Heart right ventricle (tissue), 16 donors: ENCODE measurements around the gene TPD52L3. TPM values are rescaled to one million over a fixed set of nuclear protein-coding genes. Genes with fewer than 3 reads are reported as not detected.
A peak's percentile ranks its signal among the peaks of the same experiment; 100 is the strongest.

Source experiments
- ATAC-seq, 8 donors: fragments of 200-7000 bp; cut with Tn5 transposase; one replicate each; pipeline ENCODE4 v1.9.1; 2020; ENCODE audit warnings: mild to moderate bottlenecking in 8 of 8, moderate library complexity in 8 of 8, moderate number of reproducible peaks in 1 of 8
- DNase-seq, 2 donors: peaks; one replicate each; pipeline ENCODE4 v3.0.0-alpha.2; 2020
- H3K27ac ChIP-seq, 10 donors: fragments of 200-600 bp; sonication (generic) in 2 of 10; one replicate each; pipeline versions ENCODE4 v1.5.0 to v1.8.0; 2020 to 2022; ENCODE audit warnings: mild to moderate bottlenecking in 3 of 10
- H3K27me3 ChIP-seq, 7 donors: fragments of 200-600 bp; one replicate each; pipeline ENCODE4 v1.8.0; 2021 to 2022; ENCODE audit warnings: mild to moderate bottlenecking in 2 of 7
- H3K36me3 ChIP-seq, 9 donors: fragments of 200-600 bp; sonication (generic) in 1 of 9; one replicate each; pipeline versions ENCODE4 v1.5.0 to v1.8.0; 2020 to 2022; ENCODE audit warnings: mild to moderate bottlenecking in 2 of 9
- H3K4me1 ChIP-seq, 9 donors: fragments of 200-600 bp; sonication (generic) in 1 of 9; one replicate each; pipeline versions ENCODE4 v1.5.0 to v1.8.0; 2020 to 2022; ENCODE audit warnings: mild to moderate bottlenecking in 4 of 9
- H3K4me3 ChIP-seq, 10 donors: fragments of 200-600 bp; sonication (generic) in 2 of 10; one replicate each; pipeline versions ENCODE4 v1.5.0 to v1.8.0; 2020 to 2022; ENCODE audit warnings: mild to moderate bottlenecking in 7 of 10, moderate library complexity in 2 of 10
- H3K9me3 ChIP-seq, 11 donors: fragments of 200-600 bp in 10 of 11; sonication (generic) in 2 of 11; one replicate each; pipeline versions ENCODE4 v1.5.0 to v1.8.0; 2013 to 2022; ENCODE audit warnings: mild to moderate bottlenecking in 2 of 11, control low read depth in 1 of 11, moderate library complexity in 1 of 11
- WGBS, 2 donors: extraction: QIAGEN DNeasy Blood & Tissue Kit; methylation state at CpG; one replicate each; pipeline ENCODE4 v1.1.7; 2013; ENCODE audit warnings: inconsistent platforms in 1 of 2; 5-methylcytosine and 5-hydroxymethylcytosine counted together
- intact Hi-C, 10 donors: fragments of 100-400 bp; cut with DNase I; formaldehyde crosslinking; loops; one replicate each; pipeline versions ENCODE4 v1.11.1 to v1.14.2; 2022
- polyA plus RNA-seq, 2 donors: library from polyadenylated mRNA; stranded (reverse); fragments of 200-250 nt; gene quantifications; one replicate each; pipeline ENCODE4 v1.2.3, GENCODE V29; 2013
- total RNA-seq, 10 donors: library from RNA; stranded (reverse); fragmentation: NEBNext Ultra II Directional in 3 of 10; extraction: Animal tissue kit (Norgen Biotek cat#: 25700) in 3 of 10; gene quantifications; one replicate each; pipeline versions ENCODE4 v1.2.1 to v1.2.4, GENCODE V29; 2021 to 2023
- TF ChIP-seq, protein P1 (sequence below), 9 donors: fragments of 200-600 bp; sonication (generic) in 2 of 9; IDR thresholded peaks; one replicate each; pipeline versions ENCODE4 v1.5.0 to v1.8.0; 2021 to 2022; ENCODE audit warnings: antibody characterized with exemption in 9 of 9, mild to moderate bottlenecking in 5 of 9, moderate library complexity in 1 of 9
- donor health status: Arrhythmogenic right ventricular cardiomyopathy.
- donor health status: ischemic (EF 13 %, LVEDD 7.1; RV severe dilation, severe dysfunction).
- donor health status: healthy with polysubstance abuse.
- donor health status: DM: no; HTN: yes; CAD: no.
- donor health status: DM: no; HTN: no; CAD: no.
- donor health status: ischemic (EF 25% LVEDD 6.9; RV normal size, moderate dysfunction).
- donor health status: ischemic (EF 25% LVEDD 5.7; RV mildly dilated, moderate dysfunction).
- donor health status: healthy.
- donor health status: DM: yes; HTN: yes; CAD: no.
- donor health status: Ischemic cardiomyopathy.
- donor health status: ischemic (EF 35%, LVEDD 5.7; RV mildly dilated, moderate dysfunction).
- donor health status: nonischemic (EF 11% LVEDD 7.7; RV severe dilation, severe dysfunction).
- donor health status: DM: yes; HTN: yes; CAD: no.
- donor health status: PGD.
- donor health status: ischemic (EF 29% LVEDD 5.4; RV normal size, mild dysfunction).
- donor health status: nonischemic (EF 23%, LVEDD 6.1; RV moderate dilation, normal function).

TPD52L3 gene
- total and polyA plus RNA-seq, 12 donors, result not detected

DNA sequence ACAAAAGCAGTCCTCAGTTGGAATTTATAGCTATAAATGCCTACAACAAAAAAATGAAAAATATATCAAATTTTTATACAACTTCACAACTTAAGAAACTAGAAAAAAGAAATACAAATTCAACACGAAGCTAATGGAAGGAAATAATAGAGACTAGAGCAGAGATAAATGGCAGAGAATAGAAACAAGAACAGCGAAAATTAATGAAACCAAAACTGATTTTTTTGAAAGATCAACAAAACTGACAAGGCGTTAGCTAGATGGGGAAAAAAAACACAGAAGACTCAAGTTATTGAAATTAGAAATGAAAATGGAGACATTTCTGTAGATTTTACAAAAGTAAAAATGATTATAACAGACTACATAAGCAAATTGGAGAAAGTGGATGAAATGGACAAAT, 20.6 kb downstream of the TPD52L3 start:
- Histone ChIP-seq H3K9me3 (peaks cover 0 to 2% (median 0%) of the 10 kb centered on the region in 11 donors), H3K27ac (no peak overlapping the region), H3K4me1 (no peaks in the 10 kb centered on the region), H3K36me3 (no peaks in the 10 kb centered on the region), H3K27me3 (peaks cover 0 to 20% (median 4%) of the 10 kb centered on the region in 7 donors), H3K4me3 (no peak overlapping the region)
- 72 to 82% methylated on average over 3 of the region's 3 CpGs for WGBS, 2 donors
- ATAC-seq, result no peak
- TF ChIP-seq, protein P1, sequence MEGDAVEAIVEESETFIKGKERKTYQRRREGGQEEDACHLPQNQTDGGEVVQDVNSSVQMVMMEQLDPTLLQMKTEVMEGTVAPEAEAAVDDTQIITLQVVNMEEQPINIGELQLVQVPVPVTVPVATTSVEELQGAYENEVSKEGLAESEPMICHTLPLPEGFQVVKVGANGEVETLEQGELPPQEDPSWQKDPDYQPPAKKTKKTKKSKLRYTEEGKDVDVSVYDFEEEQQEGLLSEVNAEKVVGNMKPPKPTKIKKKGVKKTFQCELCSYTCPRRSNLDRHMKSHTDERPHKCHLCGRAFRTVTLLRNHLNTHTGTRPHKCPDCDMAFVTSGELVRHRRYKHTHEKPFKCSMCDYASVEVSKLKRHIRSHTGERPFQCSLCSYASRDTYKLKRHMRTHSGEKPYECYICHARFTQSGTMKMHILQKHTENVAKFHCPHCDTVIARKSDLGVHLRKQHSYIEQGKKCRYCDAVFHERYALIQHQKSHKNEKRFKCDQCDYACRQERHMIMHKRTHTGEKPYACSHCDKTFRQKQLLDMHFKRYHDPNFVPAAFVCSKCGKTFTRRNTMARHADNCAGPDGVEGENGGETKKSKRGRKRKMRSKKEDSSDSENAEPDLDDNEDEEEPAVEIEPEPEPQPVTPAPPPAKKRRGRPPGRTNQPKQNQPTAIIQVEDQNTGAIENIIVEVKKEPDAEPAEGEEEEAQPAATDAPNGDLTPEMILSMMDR (IDR thresholded peaks at IDR 0.05), result no peak
- intact Hi-C loops, result no loop called here
- no peak for DNase-seq

DNA sequence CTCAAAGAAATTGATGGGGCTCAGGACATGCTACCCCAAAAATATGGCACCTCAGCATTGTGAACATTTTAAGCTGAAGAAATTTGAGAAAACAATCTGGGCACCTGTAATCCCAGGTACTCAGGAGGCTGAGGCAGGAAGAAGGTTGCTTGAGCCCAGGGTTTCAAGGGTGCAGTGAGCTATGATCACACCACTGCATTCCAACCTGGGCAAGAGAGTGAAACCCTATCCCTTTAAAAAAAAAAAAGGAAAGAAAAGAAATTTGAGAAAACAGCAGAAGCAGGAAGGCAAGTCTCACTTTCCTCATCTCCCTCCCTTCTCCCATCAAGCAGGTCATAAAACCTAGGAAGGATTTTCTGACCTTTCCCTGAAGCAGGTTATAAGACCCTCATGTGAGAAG, 23.6 kb downstream of the TPD52L3 start:
- Histone ChIP-seq H3K4me1 (no peaks in the 10 kb centered on the region), H3K4me3 (no peak overlapping the region), H3K27ac (no peak overlapping the region), H3K9me3 (no peaks in the 10 kb centered on the region), H3K36me3 (no peaks in the 10 kb centered on the region), H3K27me3 (peaks cover 0 to 8% (median 2%) of the 10 kb centered on the region in 7 donors)
- intact Hi-C loops, result loop anchor here in 9 of 10 donors (5.0 to 10.0 kb wide), 4 partner anchors 143 to 316 kb away; no protein-coding TSS in a partner anchor
- ATAC-seq (no peak), DNase-seq (no peak)
- TF ChIP-seq, protein P1 (IDR thresholded peaks at IDR 0.05), result no peak

DNA sequence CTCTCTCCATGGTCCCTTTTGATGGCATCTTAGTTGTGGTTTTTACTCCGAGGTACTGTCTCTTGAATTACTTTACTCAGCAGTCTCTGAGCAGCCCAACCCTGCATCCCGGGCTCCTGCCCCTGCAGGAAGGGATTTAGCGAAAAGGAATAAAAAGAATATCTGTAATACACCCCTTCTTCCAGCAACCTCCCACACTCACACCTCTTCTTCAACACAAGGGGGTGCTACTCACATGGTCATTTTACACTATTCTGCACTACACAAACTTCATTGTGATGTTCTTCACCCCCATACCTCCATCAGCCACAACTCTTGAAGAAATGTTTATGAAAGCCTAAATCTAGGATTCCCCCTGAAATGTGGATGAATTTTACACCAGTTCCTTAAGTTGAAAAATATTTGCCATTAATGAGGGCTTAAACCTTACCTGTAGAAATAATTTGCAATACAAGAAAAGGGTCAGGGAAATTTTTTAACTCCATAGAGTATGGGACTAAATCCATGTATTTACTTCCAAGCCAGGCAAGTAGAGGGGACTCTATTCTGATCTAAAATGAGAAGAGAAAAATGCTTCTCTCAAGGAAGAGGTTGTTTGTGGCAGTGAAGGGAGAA, 26.0 kb downstream of the TPD52L3 start:
- intact Hi-C loops, result loop anchor here in 9 of 10 donors (1.0 to 10.0 kb wide), 8 partner anchors 141 to 313 kb away; no protein-coding TSS in a partner anchor
- Histone ChIP-seq H3K27me3 (peaks cover 0 to 8% (median 0%) of the 10 kb centered on the region in 7 donors), H3K36me3 (no peaks in the 10 kb centered on the region), H3K4me1 (no peaks in the 10 kb centered on the region), H3K27ac (no peak overlapping the region), H3K4me3 (no peak overlapping the region), H3K9me3 (no peaks in the 10 kb centered on the region)
- DNase-seq (peak in 1 of 2 donors; percentile 12), ATAC-seq (peak; percentile 61 to 86 (median 80))
- 22 to 34% methylated on average over 3 of the region's 3 CpGs for WGBS, 2 donors
- TF ChIP-seq, protein P1 (IDR thresholded peaks at IDR 0.05), result peak; percentile 52 to 82 (median 78)

DNA sequence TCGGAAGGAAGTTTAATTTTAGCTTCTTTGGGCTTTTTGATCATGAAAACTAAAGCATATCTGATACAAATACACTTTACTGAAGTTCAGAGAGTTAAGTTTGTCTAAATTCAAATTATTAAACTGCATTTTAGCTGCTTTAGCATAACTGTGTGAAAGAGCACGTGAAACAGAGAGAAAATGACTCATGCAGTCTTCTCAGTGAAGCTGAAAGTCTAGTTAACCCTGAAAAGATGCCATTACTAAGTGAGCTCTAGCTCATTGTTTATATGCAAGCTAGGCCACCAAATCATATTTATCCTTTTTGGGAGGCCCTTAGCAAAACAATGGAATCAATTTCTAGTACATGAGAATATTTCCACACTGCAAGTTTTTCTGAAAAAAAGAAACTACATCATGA, 27.6 kb downstream of the TPD52L3 start:
- H3K27ac ChIP-seq, result no peak overlapping the region
- WGBS, 2 donors, result 68 to 72% methylated on average over 2 of the region's 2 CpGs
- no peak overlapping the region for H3K4me3 ChIP-seq
- no peak for DNase-seq
- H3K4me1 ChIP-seq, result no peaks in the 10 kb centered on the region
- no peaks in the 10 kb centered on the region for H3K36me3 ChIP-seq
- no peaks in the 10 kb centered on the region for H3K9me3 ChIP-seq
- TF ChIP-seq, protein P1 (IDR thresholded peaks at IDR 0.05), result no peak
- intact Hi-C loops, result loop anchor here in 7 of 10 donors (2.0 to 10.0 kb wide), 6 partner anchors 139 to 312 kb away; no protein-coding TSS in a partner anchor
- ATAC-seq, result no peak
- peaks cover 0 to 8% (median 0%) of the 10 kb centered on the region in 7 donors for H3K27me3 ChIP-seq
